Heart left ventricle (tissue), 16 donors: ENCODE measurements around the gene SLCO1C1. TPM values are rescaled to one million over a fixed set of nuclear protein-coding genes. Genes with fewer than 3 reads are reported as not detected.
A peak's percentile ranks its signal among the peaks of the same experiment; 100 is the strongest.

ENCODE experiments used
- ATAC-seq, 4 donors: fragments of 200-7000 bp; cut with Tn5 transposase; one replicate each; pipeline ENCODE4 v1.9.1; 2020 to 2022; ENCODE audit warnings: moderate library complexity in 4 of 4, mild to moderate bottlenecking in 3 of 4, moderate number of reproducible peaks in 1 of 4
- DNase-seq, 5 donors: peaks; one replicate each; pipeline ENCODE4 v3.0.0-alpha.2; 2020
- H3K27ac ChIP-seq, 12 donors: fragments of 200-600 bp; sonication (generic) in 4 of 12; one replicate each; pipeline versions ENCODE4 v1.5.0 to v1.8.0; 2016 to 2022; ENCODE audit warnings: mild to moderate bottlenecking in 2 of 12
- H3K27me3 ChIP-seq, 9 donors: fragments of 200-600 bp; sonication (generic) in 2 of 9; one replicate each; pipeline versions ENCODE4 v1.5.1 to v1.8.0; 2016 to 2022; ENCODE audit warnings: mild to moderate bottlenecking in 3 of 9
- H3K36me3 ChIP-seq, 9 donors: fragments of 200-600 bp; sonication (generic) in 2 of 9; one replicate each; pipeline versions ENCODE4 v1.5.0 to v1.8.0; 2018 to 2022; ENCODE audit warnings: mild to moderate bottlenecking in 2 of 9
- H3K4me1 ChIP-seq, 12 donors: fragments of 200-600 bp; sonication (generic) in 4 of 12; one replicate each; pipeline versions ENCODE4 v1.5.0 to v1.8.0; 2016 to 2022; ENCODE audit warnings: mild to moderate bottlenecking in 3 of 12
- H3K4me3 ChIP-seq, 12 donors: fragments of 200-600 bp; sonication (generic) in 4 of 12; one replicate each; pipeline versions ENCODE4 v1.5.0 to v1.8.0; 2017 to 2022; ENCODE audit warnings: mild to moderate bottlenecking in 9 of 12, moderate library complexity in 4 of 12
- H3K9me3 ChIP-seq, 12 donors: fragments of 200-600 bp; sonication (generic) in 4 of 12; one replicate each; pipeline versions ENCODE4 v1.5.0 to v1.8.0; 2016 to 2022; ENCODE audit warnings: mild to moderate bottlenecking in 1 of 12
- POLR2A ChIP-seq, 2 donors: fragments of 450-650 bp; IDR thresholded peaks; one replicate each; pipeline ENCODE4 v1.6.1; 2017; ENCODE audit warnings: antibody characterized with exemption in 2 of 2, mild to moderate bottlenecking in 2 of 2, moderate library complexity in 2 of 2
- WGBS, 4 donors: extraction: QIAGEN DNeasy Blood & Tissue Kit in 2 of 4; methylation state at CpG; one replicate each; pipeline versions ENCODE4 v1.1.5 to v1.1.7; 2013 to 2018; 5-methylcytosine and 5-hydroxymethylcytosine counted together
- intact Hi-C, 10 donors: fragments of 100-400 bp; cut with DNase I; formaldehyde crosslinking; loops; one replicate each; pipeline versions ENCODE4 v1.11.1 to v1.14.2; 2022
- polyA plus RNA-seq, 2 donors: library from polyadenylated mRNA; stranded (reverse); fragments of 200-250 nt; gene quantifications; one replicate each; pipeline ENCODE4 v1.2.3, GENCODE V29; 2013
- total RNA-seq, 9 donors: library from RNA; depleted of rRNA in 2 of 9; stranded (reverse); fragments of >200 nt in 2 of 9; fragmentation: NEBNext Ultra II Directional in 3 of 9; extraction: Animal tissue kit (Norgen Biotek cat#: 25700) in 3 of 9; gene quantifications; one replicate each; pipeline versions ENCODE4 v1.1.0 to v1.2.4, GENCODE V29; 2016 to 2023
- TF ChIP-seq, protein P1 (sequence below), 12 donors: fragments of 200-600 bp; sonication (generic) in 4 of 12; IDR thresholded peaks; one replicate each; pipeline versions ENCODE4 v1.5.0 to v1.8.0; 2018 to 2022; ENCODE audit warnings: antibody characterized with exemption in 12 of 12, mild to moderate bottlenecking in 5 of 12
- donor health status: ischemic (EF 13 %, LVEDD 7.1; RV severe dilation, severe dysfunction).
- donor health status: healthy with polysubstance abuse.
- donor health status: DM: no; HTN: yes; CAD: no.
- donor health status: DM: no; HTN: no; CAD: no.
- donor health status: ischemic (EF 25% LVEDD 6.9; RV normal size, moderate dysfunction).
- donor health status: ischemic (EF 25% LVEDD 5.7; RV mildly dilated, moderate dysfunction).
- donor health status: healthy.
- donor health status: DM: yes; HTN: yes; CAD: no.
- donor health status: ischemic (EF 35%, LVEDD 5.7; RV mildly dilated, moderate dysfunction).
- donor health status: nonischemic (EF 11% LVEDD 7.7; RV severe dilation, severe dysfunction).
- donor health status: DM: yes; HTN: yes; CAD: no.
- donor health status: PGD.
- donor health status: ischemic (EF 29% LVEDD 5.4; RV normal size, mild dysfunction).
- donor health status: nonischemic (EF 23%, LVEDD 6.1; RV moderate dilation, normal function).

SLCO1C1 gene
- total and polyA plus RNA-seq, 11 donors, result 0.57 to 7.2 (median 1.2) TPM

DNA sequence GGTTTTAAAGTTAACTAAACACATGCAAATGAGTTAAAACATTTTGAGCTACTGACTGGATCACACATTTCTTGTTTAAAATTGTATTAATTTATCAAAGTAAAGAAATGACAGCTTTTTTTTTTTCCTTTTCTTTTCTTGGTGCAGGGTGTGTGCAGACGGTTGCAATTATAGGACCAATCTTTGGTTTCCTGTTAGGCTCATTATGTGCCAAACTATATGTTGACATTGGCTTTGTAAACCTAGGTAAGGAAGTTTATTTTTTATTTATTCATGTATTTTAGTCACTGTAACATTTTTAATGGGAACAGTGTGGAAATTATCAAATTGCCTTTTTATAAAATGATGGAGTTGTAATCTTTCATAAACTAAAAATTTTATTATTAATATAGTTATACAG lies 21.9 kb downstream of the SLCO1C1 start:
- no peak for DNase-seq
- intact Hi-C loops, result no loop called here
- 49 to 73% (median 57%) methylated on average over 1 of the region's 1 CpG for WGBS, 4 donors

DNA sequence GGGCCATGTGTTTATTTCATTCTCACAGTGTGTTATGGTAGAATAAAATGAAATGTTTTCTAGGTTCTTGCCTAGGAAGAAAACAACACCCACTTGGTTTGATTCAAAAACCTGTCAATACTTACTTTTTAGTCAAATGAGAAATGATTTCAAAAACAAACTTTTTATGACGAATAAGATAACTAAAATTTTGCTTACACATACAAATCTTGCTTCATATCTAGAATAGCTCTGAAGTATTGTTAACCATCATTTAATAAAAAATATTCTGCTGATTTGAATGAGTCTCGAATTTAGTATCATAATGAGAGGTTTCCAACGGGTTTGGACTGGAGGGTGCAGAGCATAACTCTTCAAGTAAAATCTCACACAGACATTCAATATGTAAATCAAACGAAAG lies 23.2 kb downstream of the SLCO1C1 start:
- Histone ChIP-seq H3K9me3 (no peaks in the 10 kb centered on the region), H3K4me3 (no peak overlapping the region), H3K27ac (no peak overlapping the region), H3K36me3 (peaks cover 0 to 4% (median 0%) of the 10 kb centered on the region in 9 donors), H3K4me1 (no peaks in the 10 kb centered on the region), H3K27me3 (no peaks in the 10 kb centered on the region)
- DNase-seq (no peak), ATAC-seq (no peak)
- 79 to 89% (median 85%) methylated on average over 4 of the region's 4 CpGs for WGBS, 4 donors
- intact Hi-C loops, result no loop called here
- TF ChIP-seq, protein P1, sequence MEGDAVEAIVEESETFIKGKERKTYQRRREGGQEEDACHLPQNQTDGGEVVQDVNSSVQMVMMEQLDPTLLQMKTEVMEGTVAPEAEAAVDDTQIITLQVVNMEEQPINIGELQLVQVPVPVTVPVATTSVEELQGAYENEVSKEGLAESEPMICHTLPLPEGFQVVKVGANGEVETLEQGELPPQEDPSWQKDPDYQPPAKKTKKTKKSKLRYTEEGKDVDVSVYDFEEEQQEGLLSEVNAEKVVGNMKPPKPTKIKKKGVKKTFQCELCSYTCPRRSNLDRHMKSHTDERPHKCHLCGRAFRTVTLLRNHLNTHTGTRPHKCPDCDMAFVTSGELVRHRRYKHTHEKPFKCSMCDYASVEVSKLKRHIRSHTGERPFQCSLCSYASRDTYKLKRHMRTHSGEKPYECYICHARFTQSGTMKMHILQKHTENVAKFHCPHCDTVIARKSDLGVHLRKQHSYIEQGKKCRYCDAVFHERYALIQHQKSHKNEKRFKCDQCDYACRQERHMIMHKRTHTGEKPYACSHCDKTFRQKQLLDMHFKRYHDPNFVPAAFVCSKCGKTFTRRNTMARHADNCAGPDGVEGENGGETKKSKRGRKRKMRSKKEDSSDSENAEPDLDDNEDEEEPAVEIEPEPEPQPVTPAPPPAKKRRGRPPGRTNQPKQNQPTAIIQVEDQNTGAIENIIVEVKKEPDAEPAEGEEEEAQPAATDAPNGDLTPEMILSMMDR (IDR thresholded peaks at IDR 0.05), result no peak
- no peak for TF ChIP-seq POLR2A (IDR thresholded peaks at IDR 0.05)

More for the DNA sequence above, 21.9 kb downstream of the SLCO1C1 start:
- H3K4me1 ChIP-seq, result no peaks in the 10 kb centered on the region
- no peaks in the 10 kb centered on the region for H3K9me3 ChIP-seq
- no peaks in the 10 kb centered on the region for H3K36me3 ChIP-seq
- ATAC-seq, result no peak
- H3K27ac ChIP-seq, result no peak overlapping the region
- no peak for TF ChIP-seq POLR2A (IDR thresholded peaks at IDR 0.05)
- TF ChIP-seq, protein P1 (IDR thresholded peaks at IDR 0.05), result no peak
- H3K4me3 ChIP-seq, result no peak overlapping the region
- no peaks in the 10 kb centered on the region for H3K27me3 ChIP-seq

DNA sequence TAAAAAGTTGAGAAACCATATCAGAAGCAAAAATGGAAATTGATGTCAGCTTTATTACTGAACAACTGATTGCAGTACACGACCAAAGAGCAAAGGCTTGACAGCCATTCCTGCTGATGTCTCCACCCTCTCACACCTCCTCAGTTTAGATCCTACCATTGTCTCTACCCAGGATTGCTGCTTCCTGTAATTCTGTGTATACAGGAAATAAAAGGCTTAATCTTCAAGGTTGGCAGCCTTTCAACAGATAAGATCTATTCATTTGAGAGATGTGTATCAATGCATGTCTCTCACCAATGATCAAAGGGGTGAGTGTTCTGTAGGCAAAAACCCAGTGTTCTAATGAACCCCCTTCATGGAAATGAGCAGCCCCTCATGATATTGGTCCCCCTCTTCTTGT lies 27.0 kb downstream of the SLCO1C1 start:
- peaks cover 0 to 4% (median 0%) of the 10 kb centered on the region in 9 donors for H3K36me3 ChIP-seq
- ATAC-seq (no peak), DNase-seq (no peak)
- intact Hi-C loops, result no loop called here
- H3K27me3 ChIP-seq, result no peaks in the 10 kb centered on the region
- WGBS, 4 donors, result 49 to 56% (median 53%) methylated on average over 1 of the region's 1 CpG
- H3K4me3 ChIP-seq, result no peak overlapping the region
- no peaks in the 10 kb centered on the region for H3K9me3 ChIP-seq
- no peak overlapping the region for H3K27ac ChIP-seq
- H3K4me1 ChIP-seq, result no peaks in the 10 kb centered on the region
- TF ChIP-seq POLR2A (IDR thresholded peaks at IDR 0.05), result no peak
- TF ChIP-seq, protein P1 (IDR thresholded peaks at IDR 0.05), result no peak

DNA sequence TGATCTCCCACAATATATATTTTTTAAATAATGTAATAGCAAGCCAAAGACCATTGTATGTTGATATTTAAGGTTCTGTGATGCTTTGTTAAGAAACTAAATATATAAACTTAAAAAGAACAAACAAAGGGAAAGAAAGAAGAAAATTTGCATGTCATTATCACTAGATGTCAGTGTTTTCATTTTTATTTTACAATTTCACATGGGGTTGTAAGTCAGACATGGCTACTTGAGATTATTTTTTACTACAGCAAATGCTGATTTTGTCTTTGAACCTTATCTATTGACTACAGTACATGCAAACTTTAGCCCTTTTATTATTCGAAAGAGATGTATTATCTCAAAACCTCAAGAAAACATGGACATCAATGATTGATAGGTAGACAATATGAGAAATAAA lies 36.1 kb downstream of the SLCO1C1 start:
- H3K4me1 ChIP-seq, result no peaks in the 10 kb centered on the region
- H3K9me3 ChIP-seq, result no peaks in the 10 kb centered on the region
- no peak overlapping the region for H3K27ac ChIP-seq
- no peak overlapping the region for H3K4me3 ChIP-seq
- TF ChIP-seq POLR2A (IDR thresholded peaks at IDR 0.05), result no peak
- TF ChIP-seq, protein P1 (IDR thresholded peaks at IDR 0.05), result peak in 1 of 12 donors; percentile 7
- 68 to 84% (median 77%) methylated on average over 1 of the region's 1 CpG for WGBS, 4 donors
- ATAC-seq (no peak), DNase-seq (no peak)
- H3K27me3 ChIP-seq, result no peaks in the 10 kb centered on the region
- intact Hi-C loops, result no loop called here
- no peaks in the 10 kb centered on the region for H3K36me3 ChIP-seq
